Uterus (tissue), 4 donors: ENCODE measurements around the gene NEK6. TPM values are rescaled to one million over a fixed set of nuclear protein-coding genes. Genes with fewer than 3 reads are reported as not detected.

Experiments
- DNase-seq, 2 donors: peaks; one replicate each; pipeline ENCODE4 v3.0.0-alpha.2; 2019 to 2020
- H3K27ac ChIP-seq, 2 donors: fragments of 200-600 bp; sonication (generic); 1 replicate in 1 of 2; 2 replicates in 1 of 2; pipeline ENCODE4 v1.5.1; 2016 to 2018
- H3K27me3 ChIP-seq, 2 donors: fragments of 200-600 bp; sonication (generic); one replicate each; pipeline ENCODE4 v1.5.1; 2018 to 2019; ENCODE audit warnings: control low read depth in 1 of 2
- H3K36me3 ChIP-seq, 2 donors: fragments of 200-600 bp; sonication (generic); one replicate each; pipeline ENCODE4 v1.5.1; 2019; ENCODE audit warnings: control low read depth in 1 of 2
- H3K4me1 ChIP-seq, 2 donors: fragments of 200-600 bp; sonication (generic); one replicate each; pipeline ENCODE4 v1.5.1; 2018 to 2019; ENCODE audit warnings: control low read depth in 1 of 2
- H3K4me3 ChIP-seq, 2 donors: fragments of 200-600 bp; sonication (generic); 1 replicate in 1 of 2; 2 replicates in 1 of 2; pipeline ENCODE4 v1.5.1; 2018 to 2019; ENCODE audit warnings: mild to moderate bottlenecking in 1 of 2
- H3K9me3 ChIP-seq, 2 donors: fragments of 200-600 bp; sonication (generic); one replicate each; pipeline ENCODE4 v1.5.1; 2019; ENCODE audit warnings: control low read depth in 1 of 2
- CTCF ChIP-seq, 4 experiments: fragments of 200-600 bp in 2 of 4; fragments of 450-650 bp in 2 of 4; sonication (generic) in 2 of 4; IDR thresholded peaks; one replicate each; pipeline ENCODE4 v1.5.1; 2016 to 2019; ENCODE audit warnings: antibody characterized with exemption in 4 of 4, mild to moderate bottlenecking in 2 of 4, moderate library complexity in 1 of 4
- POLR2A ChIP-seq, 2 donors: fragments of 450-650 bp; IDR thresholded peaks; one replicate each; pipeline ENCODE4 v1.6.1; 2016; ENCODE audit warnings: antibody characterized with exemption in 2 of 2, mild to moderate bottlenecking in 1 of 2, moderate library complexity in 1 of 2
- intact Hi-C: fragments of 100-400 bp; cut with DNase I; formaldehyde crosslinking; loops from one replicate; pipeline ENCODE4 v1.15.1; 2023; ENCODE audit warnings: low total_unique reads
- total RNA-seq, 4 donors: library from RNA; depleted of rRNA in 3 of 4; stranded (reverse); fragments of >200 nt in 3 of 4; gene quantifications; one replicate each; pipeline versions ENCODE4 v1.1.0 to v1.2.4, GENCODE V29; 2014 to 2023
- donor health status: DM: yes; HTN: yes; CAD: no.

Gene NEK6
- total RNA-seq, 4 donors from 2014 or later, result 6.1 to 38.5 (median 34.7) TPM

GRCh38 chr9:124261736-124262648 lies 4.2 kb downstream of the NEK6 start:
- no peak for DNase-seq
- TF ChIP-seq CTCF (IDR thresholded peaks at IDR 0.05) (no peak), POLR2A (IDR thresholded peaks at IDR 0.05) (no peak)
- intact Hi-C loops, result no loop called here
- Histone ChIP-seq H3K4me3 (no peak overlapping the region), H3K27me3 (no peaks in the 10 kb centered on the region), H3K36me3 (no peaks in the 10 kb centered on the region), H3K9me3 (no peaks in the 10 kb centered on the region), H3K4me1 (peaks cover 3 to 15% of the 10 kb centered on the region in 2 donors), H3K27ac (peak overlapping the region; percentile 52 to 81)

GRCh38 chr9:124262649-124262972 lies 4.9 kb downstream of the NEK6 start:
- no peaks in the 10 kb centered on the region for H3K36me3 ChIP-seq
- DNase-seq, result no peak
- intact Hi-C loops, result no loop called here
- H3K4me1 ChIP-seq, result peaks cover 3 to 15% of the 10 kb centered on the region in 2 donors
- H3K4me3 ChIP-seq, result no peak overlapping the region
- TF ChIP-seq POLR2A (IDR thresholded peaks at IDR 0.05) (no peak), CTCF (IDR thresholded peaks at IDR 0.05) (no peak)
- no peaks in the 10 kb centered on the region for H3K9me3 ChIP-seq
- H3K27me3 ChIP-seq, result no peaks in the 10 kb centered on the region
- no peak overlapping the region for H3K27ac ChIP-seq

GRCh38 chr9:124263213-124263612 lies 5.5 kb downstream of the NEK6 start:
- Histone ChIP-seq H3K4me1 (peaks cover 3 to 15% of the 10 kb centered on the region in 2 donors), H3K27ac (no peak overlapping the region), H3K4me3 (no peak overlapping the region), H3K36me3 (no peaks in the 10 kb centered on the region), H3K27me3 (no peaks in the 10 kb centered on the region), H3K9me3 (no peaks in the 10 kb centered on the region)
- TF ChIP-seq CTCF (IDR thresholded peaks at IDR 0.05) (no peak), POLR2A (IDR thresholded peaks at IDR 0.05) (no peak)
- intact Hi-C loops, result no loop called here
- DNase-seq, result no peak

- TF ChIP-seq CTCF (IDR thresholded peaks at IDR 0.05) (no peak), POLR2A (IDR thresholded peaks at IDR 0.05) (no peak)
- H3K27me3 ChIP-seq, result no peaks in the 10 kb centered on the region
- no peaks in the 10 kb centered on the region for H3K9me3 ChIP-seq
- H3K36me3 ChIP-seq, result no peaks in the 10 kb centered on the region
- peaks cover 3 to 15% of the 10 kb centered on the region in 2 donors for H3K4me1 ChIP-seq
- intact Hi-C loops, result no loop called here
- H3K4me3 ChIP-seq, result no peak overlapping the region
- H3K27ac ChIP-seq, result no peak overlapping the region
- DNase-seq, result no peak
These were observed 6.2 kb downstream of the NEK6 start for GRCh38 chr9:124263800-124264426.

GRCh38 chr9:124264823-124265233 lies 7.1 kb downstream of the NEK6 start:
- no peak for DNase-seq
- no peak overlapping the region for H3K4me3 ChIP-seq
- H3K4me1 ChIP-seq, result peaks cover 2 to 12% of the 10 kb centered on the region in 2 donors
- H3K27ac ChIP-seq, result no peak overlapping the region
- no peak for TF ChIP-seq POLR2A (IDR thresholded peaks at IDR 0.05)
- intact Hi-C loops, result no loop called here
- no peaks in the 10 kb centered on the region for H3K9me3 ChIP-seq
- H3K27me3 ChIP-seq, result no peaks in the 10 kb centered on the region
- no peaks in the 10 kb centered on the region for H3K36me3 ChIP-seq
